HG02571 (cell line): ENCODE measurements around the gene CEP170B.
A peak's percentile ranks its signal among the peaks of the same experiment; 100 is the strongest.
"Not testable (repeated sequence)": the region's sequence is repeated elsewhere in the genome, so short reads cannot be mapped to it uniquely, and the experiment has no call there.

Experiments
- ATAC-seq: cut with Tn5 transposase; IDR thresholded peaks from one replicate; pipeline ENCODE4 v1.9.1; 2021; ENCODE audit warnings: mild to moderate bottlenecking, moderate library complexity; ENCODE audit not compliant: unreplicated experiment

CEP170B gene

DNA sequence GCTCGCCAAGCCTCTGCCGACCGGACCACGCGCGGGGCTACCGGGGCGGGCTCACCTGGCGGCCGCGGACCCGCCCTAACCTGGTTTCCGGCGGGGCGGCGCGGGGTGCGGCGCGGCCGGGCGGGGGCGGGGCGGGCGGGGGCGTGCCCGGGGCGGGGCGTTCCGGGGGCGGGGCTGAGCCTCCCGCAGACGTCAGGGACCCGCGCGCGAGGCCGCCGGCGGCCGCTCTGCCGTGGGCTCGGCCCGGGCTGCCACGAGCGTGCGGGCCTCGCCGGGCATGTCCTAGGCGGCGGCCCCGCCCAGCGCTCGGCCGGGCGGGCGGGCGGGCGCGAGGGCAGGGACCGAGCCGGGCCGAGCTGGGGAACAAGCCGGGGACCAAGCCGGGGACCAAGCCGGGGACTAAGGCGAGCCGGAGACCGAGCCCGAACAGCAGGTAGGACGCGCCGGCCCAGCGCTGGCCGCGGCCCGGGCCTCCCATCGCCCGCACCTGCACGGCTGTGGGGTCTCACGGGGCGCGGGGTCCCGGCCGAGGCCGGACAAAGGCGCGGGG lies at the start of gene CEP170B:
Gene CEP170B, plus strand, starts transcription at position 188 of the 550 bp plus-strand sequence. CDS start 3,183 bp downstream, outside the sequence.
- ATAC-seq = no peak

DNA sequence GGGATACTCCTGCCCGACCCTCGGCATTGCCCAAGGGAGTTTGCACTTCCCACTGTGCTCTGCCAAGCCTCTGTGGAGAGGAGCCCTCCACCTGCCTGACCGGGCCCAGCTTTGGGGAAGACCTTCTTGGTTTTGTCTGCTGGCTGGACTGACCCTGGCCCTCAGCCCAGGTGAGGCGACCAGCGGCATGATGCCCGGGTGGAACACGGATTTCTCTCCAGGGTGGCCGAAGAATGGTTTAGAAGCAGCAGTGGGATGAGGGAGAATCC lies 48.5 kb upstream of the CEP170B start:
- ATAC-seq = peak; percentile 18

DNA sequence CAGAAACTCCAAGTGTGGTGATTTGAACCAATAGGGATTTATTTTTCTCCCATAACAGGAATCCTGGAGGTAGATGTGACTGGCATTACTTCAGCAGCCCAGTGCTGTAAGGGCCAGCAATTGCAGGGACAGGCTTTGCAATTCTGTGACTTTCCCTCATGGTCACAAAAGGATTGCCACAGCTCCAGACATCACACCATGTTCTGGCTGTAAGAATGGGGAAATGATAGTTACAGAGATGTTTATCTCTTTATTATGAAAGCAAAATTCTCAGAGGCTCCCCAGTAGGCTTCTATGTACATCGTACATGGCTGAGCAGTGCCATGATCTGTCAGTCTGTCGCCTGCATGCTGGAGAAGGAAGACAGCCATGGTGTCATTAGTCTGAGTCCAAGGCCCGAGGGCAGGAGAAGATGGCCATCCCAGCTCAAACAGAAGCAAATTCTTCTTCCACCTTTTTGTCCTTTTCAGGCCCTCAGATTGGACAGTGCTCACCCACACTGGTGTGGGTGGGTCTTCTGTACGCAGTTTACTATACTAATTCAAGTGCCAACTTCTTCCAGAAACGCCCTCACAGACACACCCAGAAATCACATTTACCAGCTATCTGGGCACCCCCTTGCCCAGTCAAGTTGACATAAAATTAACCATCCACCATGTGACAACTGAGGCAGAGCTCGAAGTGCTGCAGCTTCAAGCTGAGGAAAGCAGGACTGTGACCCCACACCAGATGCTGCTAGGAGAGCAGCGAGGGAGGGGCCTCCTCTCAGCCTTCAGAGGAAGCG lies 46.9 kb upstream of the CEP170B start:
- ATAC-seq = no peak

DNA sequence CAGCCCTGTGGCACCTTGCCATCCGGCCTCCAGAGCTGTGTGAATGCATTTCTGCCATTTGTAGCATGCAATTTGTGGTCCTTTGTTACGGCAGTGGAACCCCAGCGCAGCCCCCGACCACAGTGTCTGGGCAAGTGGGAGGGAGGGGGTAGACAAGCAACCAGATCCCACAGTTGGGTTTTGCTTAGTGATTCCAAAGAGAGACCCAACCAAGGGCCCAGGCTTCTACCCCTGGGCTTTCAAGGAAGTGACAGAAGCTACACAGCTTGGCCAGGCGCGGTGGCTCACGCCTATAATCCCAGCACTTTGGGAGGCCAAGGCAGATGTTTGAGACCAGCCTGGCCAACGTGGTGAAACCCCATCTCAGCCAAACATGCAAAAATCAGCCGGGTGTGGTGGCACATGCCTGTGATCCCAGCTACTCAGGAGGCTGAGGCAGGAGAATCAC lies 46.3 kb upstream of the CEP170B start:
- no peak for ATAC-seq

DNA sequence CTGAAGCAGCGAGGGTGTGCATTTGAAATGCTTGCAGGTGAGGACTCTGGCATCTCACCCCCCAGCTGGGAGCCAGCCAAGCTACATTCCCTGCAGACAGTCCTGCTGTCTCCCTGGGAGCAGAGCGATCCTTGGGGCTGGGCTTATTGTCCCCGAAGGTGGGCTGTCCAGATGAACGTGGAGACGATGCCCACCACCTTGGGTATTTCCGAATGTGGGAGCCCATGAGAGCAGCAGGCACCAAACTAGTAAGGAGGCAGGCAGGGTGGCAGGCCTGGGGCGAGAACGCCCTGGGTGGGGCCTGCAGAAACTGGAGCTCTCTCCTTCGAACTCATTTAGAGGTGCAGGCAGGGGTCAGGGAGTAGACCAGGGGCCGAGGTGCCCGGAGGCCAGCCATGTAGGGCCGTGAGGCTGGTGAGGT lies 45.7 kb upstream of the CEP170B start:
- no peak for ATAC-seq

DNA sequence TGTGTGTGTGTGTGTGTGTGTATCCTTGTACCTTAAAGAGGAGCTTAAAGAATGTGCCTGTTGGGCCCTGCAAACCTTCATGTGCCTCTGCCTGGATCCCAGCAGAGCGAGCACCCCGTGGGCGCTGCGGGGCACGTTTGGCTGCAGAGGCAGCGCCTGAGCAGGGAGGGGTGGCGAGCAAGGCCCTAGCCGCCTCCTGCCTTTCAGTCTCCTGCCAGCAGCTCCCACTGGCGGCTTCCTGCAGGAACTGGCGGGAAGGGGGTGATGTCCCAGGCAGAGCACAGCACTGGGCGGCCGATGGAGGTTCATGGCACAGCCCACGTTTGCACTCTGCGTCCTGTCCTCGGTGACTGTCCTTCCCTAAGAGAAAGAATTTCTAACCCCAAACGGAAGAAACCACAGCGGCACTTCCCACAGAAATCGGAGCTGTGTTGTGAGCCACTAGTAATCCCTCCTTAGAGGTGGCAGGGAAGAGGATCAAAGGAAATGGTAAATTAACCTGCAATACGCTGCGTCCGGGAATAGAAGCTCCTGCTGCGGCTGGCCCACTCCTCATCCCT lies 44.3 kb upstream of the CEP170B start:
- ATAC-seq = no peak

DNA sequence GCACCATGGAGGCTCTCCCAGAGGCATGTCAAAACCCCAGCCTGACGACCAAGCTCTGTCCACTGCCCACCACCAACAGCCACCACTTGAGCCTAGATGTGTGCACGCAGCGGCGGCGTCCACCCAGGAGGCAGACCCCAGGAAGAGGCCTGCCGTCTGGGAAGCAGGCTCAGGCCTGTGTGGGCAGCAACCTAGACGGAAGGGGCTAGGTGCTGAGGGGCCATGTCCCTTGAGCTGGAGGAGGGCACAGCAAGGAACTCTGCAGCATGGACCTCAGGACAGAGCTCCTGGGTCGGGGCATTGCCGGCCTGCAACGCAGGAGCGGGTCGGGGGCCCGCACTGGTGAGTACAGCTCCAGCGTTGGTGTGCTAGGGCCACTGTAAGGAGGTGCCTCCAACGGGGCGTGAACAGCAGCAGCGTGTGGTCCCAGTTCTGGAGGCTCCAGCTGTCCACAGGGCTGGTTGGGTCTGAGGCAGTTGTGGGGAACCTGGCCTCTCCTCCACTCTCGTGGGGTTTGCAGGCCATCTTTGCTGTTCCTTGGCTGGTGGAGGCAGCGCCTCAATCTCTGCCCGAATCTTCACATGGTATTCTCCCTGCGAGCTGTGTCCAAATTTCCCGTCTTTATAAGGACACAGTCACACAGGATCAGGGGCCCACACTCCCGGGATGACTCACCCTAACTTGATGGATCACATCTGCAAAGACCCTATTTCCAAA lies 43.7 kb upstream of the CEP170B start:
- no peak for ATAC-seq

DNA sequence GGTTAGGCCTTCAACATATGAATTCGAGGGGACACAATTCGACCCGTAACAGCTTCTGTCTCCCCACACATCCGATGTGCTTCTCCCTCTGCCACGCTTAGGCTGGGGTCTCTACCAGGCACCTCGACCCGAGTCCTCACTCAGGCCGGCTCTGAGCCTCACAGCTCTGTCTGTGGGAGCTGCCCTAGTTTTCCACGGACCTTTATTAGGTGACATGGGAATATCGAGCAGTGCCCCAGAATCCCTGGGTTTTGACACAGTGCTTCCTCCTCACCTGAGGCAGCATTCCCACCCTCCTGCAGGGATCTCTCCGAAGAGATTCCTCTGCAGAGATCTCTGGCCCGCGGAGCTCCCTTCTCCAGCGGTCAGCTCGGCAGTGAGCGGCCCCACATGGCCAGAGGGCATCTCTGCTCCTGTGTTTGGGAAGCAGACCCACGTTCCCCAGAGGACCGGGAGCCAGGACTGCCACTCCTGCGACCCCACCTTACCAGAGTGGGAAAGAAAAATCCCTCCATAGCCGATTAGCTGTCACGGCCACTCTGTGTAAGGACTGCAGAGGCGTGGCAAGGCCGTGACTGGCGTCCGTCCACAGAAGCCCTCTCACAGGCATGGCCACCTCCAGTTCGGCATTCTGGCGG lies 43.0 kb upstream of the CEP170B start:
- no peak for ATAC-seq

DNA sequence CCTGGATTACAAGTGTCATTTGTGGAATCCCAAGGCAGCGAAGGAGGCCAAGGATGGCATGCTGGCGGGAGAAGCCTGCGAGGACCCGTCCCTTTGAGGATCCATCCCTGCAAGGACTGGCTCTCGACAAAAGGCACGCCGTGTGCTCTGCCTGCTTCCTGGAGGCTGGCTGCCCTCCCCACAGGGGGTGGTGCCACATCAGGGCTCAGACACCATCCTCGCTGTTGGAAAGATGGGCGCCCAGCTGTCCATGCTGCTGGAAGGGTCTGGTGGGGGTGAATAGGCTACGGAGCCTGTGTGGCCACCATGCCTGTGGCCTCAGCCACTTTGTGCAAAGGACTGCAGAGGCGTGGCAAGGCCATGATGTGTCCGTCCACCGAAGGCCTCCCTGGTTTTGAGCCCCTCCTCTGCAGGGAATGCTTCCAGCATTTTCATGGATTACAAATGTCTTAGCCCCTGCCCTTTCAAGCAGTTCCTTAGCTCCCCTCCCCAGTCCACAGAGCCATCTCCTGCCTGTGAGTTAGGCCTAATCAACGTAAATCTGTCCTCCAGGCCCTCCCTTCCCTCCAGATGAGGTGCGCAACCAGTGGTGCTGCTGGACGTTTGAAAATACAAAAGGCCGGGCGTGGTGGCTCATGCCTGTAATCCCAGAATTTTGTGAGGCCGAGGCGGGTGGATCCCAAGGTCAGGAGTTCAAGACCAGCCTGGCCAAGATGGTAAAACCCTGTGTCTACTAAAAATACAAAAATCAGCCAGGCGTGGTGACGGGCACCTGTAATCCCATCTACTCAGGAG lies 42.0 kb upstream of the CEP170B start:
- ATAC-seq = no peak

DNA sequence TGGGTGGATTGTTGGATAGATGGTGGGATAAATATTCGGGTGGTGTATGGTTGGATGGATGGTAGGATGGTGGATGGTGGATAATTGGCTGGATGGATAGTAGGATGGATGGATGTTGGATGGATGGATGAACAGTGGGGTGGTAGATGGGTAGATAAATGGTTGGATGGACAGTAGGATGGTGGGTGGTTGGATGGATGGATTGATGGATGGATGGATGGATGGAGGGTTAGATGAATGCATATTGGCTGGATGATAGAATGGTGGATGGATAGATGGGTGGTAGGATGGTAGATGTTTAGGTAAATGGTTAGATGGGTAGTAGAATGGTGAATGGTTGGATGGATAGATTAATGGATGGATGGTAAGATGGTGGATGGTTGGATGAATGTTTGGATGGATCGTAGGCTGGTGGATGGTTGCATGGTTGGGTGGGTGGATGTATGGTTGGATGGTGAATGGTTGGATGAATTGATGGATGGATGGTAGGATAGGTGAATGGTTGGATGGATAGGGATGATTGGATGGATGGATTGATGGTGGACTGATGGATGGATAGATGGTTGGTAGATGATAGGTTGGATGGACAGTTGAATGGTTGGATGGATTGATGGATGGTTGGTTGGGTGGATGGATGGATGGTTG lies 40.6 kb upstream of the CEP170B start:
- no peak for ATAC-seq

DNA sequence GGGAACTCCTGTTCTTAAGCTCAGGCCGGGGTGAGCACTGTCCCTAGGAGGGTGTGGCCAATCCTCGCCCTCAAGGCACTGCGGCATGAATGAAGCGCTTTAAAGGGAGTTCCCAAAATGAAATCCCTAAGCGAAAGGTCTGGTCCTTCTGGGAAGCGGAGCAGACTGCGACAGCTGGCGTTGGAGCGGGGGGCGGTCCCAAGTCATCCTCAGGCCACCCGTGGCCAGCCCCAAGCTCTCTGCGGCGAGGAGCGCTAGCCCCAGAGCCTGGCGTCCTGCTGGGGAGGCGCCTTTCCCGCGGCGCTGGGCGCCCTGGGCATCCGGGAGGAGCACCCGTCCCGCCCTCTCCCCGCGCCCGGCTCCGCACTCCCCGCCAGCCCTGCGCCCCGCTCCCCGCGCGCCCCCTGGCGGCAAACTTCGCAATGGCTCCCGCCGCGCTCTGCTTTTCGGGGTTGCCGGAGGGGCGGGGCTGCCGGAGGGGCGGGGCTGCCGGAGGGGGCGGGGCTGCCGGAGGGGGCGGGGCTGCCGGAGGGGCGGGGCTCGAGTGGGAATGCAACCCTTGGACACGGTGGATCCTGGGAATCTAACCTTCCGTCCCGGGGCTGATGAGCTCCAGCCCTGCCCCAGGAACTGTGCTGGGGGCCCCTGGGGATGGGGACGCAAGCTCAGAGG lies 38.7 kb upstream of the CEP170B start:
- ATAC-seq = peak; percentile 57

DNA sequence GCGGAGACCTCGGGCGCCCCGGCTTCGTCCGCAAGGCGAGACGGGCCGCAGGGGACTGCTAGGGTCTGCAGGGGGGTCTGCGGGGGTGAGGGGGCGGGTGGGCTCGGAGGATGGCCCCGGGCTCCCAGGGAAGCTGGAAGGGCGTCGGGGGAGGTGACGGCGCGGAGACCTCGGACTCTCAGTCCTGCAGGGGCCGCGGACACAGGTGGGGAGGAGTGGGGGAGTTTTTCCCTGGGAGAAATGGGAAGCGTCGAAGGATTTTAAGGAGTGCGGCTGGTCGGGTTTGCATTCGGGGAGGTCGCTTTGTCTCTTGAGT lies 38.2 kb upstream of the CEP170B start:
- ATAC-seq = no peak

DNA sequence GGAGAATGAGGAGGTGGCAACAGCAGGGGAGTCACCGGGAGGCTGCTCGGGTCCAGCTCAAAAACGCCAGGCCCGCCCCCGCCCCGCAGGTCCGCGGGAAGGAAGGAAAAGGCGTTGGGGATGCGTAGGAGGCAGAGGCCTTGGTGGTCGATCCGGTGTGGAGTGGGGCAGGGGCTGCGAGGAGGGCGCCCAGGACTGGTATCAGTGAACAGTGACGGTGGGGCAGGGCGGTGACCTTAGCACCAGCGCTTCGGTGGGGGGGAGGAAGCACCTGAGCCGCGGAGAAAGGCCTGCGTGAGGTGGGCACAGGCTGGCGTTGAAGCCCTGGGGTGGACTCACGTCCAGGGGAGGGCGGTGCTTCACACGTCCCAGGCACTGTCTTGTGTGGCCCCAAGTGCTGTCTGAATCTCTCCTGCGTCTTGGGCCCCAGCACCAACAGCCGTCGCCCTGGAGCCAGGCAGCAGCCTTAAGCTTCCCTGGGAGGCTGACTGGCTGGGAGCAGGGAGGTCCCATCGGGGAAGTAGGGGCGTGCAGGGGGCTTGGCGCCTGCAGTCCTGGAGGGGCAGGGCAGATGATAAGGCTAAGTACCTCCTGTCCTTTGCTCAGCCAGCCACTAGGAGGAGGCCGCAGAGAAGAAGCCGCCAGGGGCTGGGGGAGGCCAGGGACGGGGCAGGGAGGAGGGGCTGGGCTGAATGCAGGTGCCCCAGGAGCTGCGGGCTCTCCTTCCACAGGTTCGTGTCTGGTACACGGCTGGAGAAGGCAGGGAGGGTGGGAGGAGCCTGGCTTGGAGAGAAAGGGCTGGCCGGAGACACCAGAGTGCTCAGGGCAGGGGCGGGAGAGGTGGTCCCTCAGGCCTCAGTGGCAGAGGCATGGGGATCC lies 37.7 kb upstream of the CEP170B start:
- no peak for ATAC-seq

DNA sequence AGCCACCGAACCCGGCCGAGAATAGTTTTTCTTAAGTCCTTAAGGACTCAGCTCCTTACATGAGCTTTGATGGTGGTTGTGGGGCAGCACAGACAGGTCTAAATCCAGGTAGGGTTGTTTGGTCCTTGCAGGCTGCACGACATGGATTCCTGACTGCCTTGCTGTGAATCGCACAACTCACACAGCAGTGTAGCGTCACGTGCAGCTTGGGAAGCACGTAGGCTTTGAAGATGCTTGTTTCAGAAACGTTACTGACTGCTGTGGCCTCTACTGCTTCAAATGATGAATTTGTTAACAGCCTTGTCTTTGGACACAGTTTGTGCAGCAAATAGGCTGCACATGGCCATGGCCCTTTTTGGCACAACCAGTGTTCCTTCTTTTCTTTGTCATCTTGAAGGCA lies 34.3 kb upstream of the CEP170B start:
- ATAC-seq = no peak

DNA sequence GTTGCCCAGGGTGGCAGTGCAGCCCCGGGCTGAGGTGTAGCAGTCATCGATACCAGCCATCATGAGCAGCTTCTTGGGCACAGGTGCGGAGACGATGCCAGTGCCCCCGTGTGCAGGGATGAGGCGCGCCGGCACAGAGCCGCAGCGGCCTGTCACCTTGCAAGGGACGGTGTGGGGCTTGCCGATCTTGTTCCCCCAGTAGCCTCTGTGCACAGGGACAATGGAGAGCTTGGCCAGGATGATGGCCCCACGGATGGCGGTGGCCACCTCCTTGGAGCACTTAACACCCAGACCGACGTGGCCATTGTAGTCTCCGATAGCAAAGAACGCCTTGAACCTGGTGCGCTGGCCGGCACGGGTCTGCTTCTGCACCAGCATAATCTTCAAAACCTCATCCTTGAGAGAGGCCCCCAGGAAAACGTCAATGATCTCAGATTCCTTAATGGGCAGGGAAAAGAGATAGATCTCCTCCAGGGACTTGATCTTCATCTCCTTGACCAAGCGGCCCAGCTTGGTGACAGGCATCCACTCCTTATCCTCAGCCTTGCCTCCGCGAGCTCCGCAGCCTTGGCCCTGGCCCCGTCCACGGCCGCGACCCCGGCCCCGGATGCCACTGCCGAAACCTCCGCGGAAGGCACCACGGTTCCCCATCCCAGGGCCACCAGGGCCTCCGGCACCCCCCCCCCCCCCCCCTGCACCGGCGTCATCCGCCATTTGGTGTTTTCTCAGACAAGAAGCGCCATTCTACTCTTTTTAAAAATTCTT lies 28.7 kb upstream of the CEP170B start:
- not testable (repeated sequence) for ATAC-seq

DNA sequence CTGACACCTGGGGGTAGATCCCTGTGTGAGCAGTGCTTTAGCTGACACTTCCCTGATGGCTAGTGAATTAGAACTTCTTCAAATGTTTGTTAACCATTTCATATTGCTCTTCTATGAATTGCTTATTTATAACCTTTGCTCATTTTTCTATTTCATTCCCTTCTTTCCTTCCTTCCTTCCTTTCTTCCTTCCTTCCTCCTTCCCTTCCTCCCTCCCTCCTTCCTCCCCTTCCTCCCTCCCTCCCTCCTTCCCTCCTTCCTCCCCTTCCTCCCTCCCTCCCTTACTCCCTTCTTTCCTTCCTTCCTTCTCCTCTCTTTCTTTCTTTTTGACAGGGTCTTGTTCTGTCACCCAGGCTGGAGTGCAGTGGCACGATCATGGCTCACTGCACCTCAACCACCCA lies 23.3 kb upstream of the CEP170B start:
- ATAC-seq = no peak

DNA sequence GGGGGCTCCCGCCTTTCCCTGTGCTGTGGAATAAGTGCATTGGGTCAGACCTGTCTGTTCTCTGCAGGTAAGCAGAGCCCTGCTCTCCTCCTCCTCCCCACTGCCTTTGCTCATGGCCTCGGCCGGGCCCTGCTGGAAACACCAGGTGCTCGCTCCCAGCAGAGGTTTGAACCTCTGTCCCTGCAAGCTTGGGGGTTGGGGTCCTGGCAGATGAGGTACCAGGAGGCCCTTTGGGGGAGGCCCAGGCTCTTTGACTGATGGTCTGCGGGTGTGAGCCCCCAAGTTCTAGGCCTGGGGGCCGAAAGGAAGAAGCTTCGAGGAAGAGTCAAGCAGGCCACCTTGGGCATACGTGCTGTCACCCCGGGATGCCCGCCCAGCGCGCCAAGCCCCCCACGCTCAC lies 22.1 kb upstream of the CEP170B start:
- ATAC-seq = no peak
